SK-N-SH (cell line): ENCODE data around the gene GALNT1.

Experiments
- FOXM1 ChIP-seq: IDR thresholded peaks from 2 replicates; pipeline ENCODE4 v1.4.0; 2012; ENCODE audit warnings: low read depth, mild to moderate bottlenecking
- JUND ChIP-seq: IDR thresholded peaks from 2 replicates; pipeline ENCODE4 v1.4.0; 2012
- SMC3 ChIP-seq: IDR thresholded peaks from 2 replicates; pipeline ENCODE4 v1.6.1; 2012; ENCODE audit warnings: low read depth, low read length, improper control_type of control experiment
- TF ChIP-seq, protein P1 (sequence below): fragments of 200-600 bp; sonication (generic); IDR thresholded peaks from 2 replicates; pipeline ENCODE4 v1.6.1; 2017; ENCODE audit warnings: antibody characterized with exemption, mild to moderate bottlenecking, moderate library complexity

DNA sequence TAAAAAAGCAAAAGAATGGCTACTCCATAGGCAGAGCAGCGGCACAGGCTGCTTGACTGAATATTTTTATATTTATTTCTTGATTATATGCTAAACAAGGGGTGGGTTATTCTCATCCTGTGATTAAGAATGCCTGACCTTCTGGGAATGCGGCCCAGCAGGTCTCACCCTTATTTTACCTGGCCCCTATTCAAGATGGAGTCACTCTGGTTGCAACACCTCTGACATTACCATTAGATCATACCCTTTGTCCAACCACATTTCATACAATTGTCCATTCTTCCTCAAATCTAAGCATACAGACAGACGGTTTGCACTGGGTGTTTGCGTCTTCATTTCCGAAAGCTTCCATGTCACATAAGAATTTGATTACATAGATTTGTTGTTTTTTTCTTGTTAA lies 168.2 kb downstream of the GALNT1 start:
- no peak for TF ChIP-seq FOXM1
- TF ChIP-seq, protein P1, sequence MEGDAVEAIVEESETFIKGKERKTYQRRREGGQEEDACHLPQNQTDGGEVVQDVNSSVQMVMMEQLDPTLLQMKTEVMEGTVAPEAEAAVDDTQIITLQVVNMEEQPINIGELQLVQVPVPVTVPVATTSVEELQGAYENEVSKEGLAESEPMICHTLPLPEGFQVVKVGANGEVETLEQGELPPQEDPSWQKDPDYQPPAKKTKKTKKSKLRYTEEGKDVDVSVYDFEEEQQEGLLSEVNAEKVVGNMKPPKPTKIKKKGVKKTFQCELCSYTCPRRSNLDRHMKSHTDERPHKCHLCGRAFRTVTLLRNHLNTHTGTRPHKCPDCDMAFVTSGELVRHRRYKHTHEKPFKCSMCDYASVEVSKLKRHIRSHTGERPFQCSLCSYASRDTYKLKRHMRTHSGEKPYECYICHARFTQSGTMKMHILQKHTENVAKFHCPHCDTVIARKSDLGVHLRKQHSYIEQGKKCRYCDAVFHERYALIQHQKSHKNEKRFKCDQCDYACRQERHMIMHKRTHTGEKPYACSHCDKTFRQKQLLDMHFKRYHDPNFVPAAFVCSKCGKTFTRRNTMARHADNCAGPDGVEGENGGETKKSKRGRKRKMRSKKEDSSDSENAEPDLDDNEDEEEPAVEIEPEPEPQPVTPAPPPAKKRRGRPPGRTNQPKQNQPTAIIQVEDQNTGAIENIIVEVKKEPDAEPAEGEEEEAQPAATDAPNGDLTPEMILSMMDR: no peak
- no peak for TF ChIP-seq SMC3
- no peak for TF ChIP-seq JUND
